Calu3 (cell line): ENCODE measurements around the gene HLA-DQB1. TPM values are rescaled to one million over a fixed set of nuclear protein-coding genes. Genes with fewer than 3 reads are reported as not detected.

Experiments used
- BruUV-seq: library from RNA; stranded (reverse); fragments of 400-500 nt; replicated peaks from 2 replicates; lab custom pipeline; 2021; lab: Mats Ljungman, UMichigan
- CTCF ChIA-PET: fragments of 300-600 bp; sonication (Branson Sonifier 250); formaldehyde crosslinking; loops from one replicate; lab custom pipeline; 2022; ENCODE audit warnings: antibody characterized with exemption; lab: Charles Lee
- DNase-seq: peaks from one replicate; pipeline ENCODE4 v3.0.0; 2022
- H3K27ac Mint-ChIP-seq: one replicate; pipeline ENCODE4 v1.8.0; 2022; ENCODE audit warnings: mixed read lengths; ENCODE audit not compliant: unreplicated experiment
- H3K27me3 Mint-ChIP-seq: one replicate; pipeline ENCODE4 v1.8.0; 2022; ENCODE audit warnings: mixed read lengths; ENCODE audit not compliant: unreplicated experiment
- H3K36me3 Mint-ChIP-seq: one replicate; pipeline ENCODE4 v1.8.0; 2022; ENCODE audit warnings: mild to moderate bottlenecking, moderate library complexity, mixed read lengths; ENCODE audit not compliant: insufficient read depth, unreplicated experiment
- H3K4me1 Mint-ChIP-seq: one replicate; pipeline ENCODE4 v1.8.0; 2022; ENCODE audit warnings: mild to moderate bottlenecking, low read depth, mixed read lengths; ENCODE audit not compliant: unreplicated experiment
- H3K4me3 Mint-ChIP-seq: one replicate; pipeline ENCODE4 v1.8.0; 2022; ENCODE audit warnings: mild to moderate bottlenecking, low read depth, moderate library complexity, mixed read lengths; ENCODE audit not compliant: unreplicated experiment
- H3K9me3 Mint-ChIP-seq: one replicate; pipeline ENCODE4 v1.8.0; 2022; ENCODE audit warnings: low read depth, mixed read lengths; ENCODE audit not compliant: unreplicated experiment
- intact Hi-C: fragments of 100-400 bp; cut with micrococcal nuclease; formaldehyde crosslinking; loops from one replicate; pipeline ENCODE4 v1.10.0; 2022; ENCODE audit not compliant: unreplicated experiment
- total RNA-seq: library from RNA; stranded (reverse); gene quantifications from 2 replicates; pipeline ENCODE4 v1.2.3, GENCODE V29; 2022
- TF ChIP-seq, protein P1 (sequence below): fragments of 200-600 bp; IDR thresholded peaks from one replicate; pipeline ENCODE4 v1.8.0; 2022; ENCODE audit warnings: antibody characterized with exemption; ENCODE audit not compliant: unreplicated experiment

The HLA-DQB1 gene
- total RNA-seq, 1 experiment from 2014 or later = 190 TPM

DNA sequence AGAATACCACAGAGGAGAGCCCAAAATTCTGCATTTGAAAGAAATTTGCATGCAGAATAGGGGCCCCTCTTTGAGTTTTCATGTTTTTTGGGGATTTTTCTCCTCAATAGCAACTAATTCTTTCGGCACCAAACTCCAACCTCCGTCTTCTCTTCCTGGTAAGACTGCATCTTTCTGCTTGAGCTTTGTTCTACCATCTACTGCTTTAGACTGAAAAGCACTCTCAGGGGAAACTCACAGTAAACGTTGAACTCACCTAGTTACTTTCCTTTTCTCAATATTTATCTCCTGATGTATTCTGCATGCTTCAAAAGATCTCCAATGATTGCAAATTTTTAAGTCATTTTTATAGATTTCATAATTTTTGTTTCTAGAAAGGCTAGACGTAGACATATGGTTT lies 36.9 kb upstream of the HLA-DQB1 start:
- intact Hi-C loops = loop anchor here (5.0 kb wide), 2 partner anchors 84 to 456 kb away; no protein-coding TSS in a partner anchor
- Mint-ChIP-seq H3K4me1 (peaks cover 8% of the 10 kb centered on the region), H3K36me3 (no peaks in the 10 kb centered on the region), H3K27me3 (peaks cover 64% of the 10 kb centered on the region), H3K27ac (no peak overlapping the region), H3K4me3 (no peak overlapping the region), H3K9me3 (peaks cover 3% of the 10 kb centered on the region)
- CTCF ChIA-PET = interaction anchor here (2.5 kb wide), 1 partner anchor 82 kb away, joined by 9 read pairs; no protein-coding TSS in a partner anchor
- no peak for DNase-seq
- TF ChIP-seq, protein P1, sequence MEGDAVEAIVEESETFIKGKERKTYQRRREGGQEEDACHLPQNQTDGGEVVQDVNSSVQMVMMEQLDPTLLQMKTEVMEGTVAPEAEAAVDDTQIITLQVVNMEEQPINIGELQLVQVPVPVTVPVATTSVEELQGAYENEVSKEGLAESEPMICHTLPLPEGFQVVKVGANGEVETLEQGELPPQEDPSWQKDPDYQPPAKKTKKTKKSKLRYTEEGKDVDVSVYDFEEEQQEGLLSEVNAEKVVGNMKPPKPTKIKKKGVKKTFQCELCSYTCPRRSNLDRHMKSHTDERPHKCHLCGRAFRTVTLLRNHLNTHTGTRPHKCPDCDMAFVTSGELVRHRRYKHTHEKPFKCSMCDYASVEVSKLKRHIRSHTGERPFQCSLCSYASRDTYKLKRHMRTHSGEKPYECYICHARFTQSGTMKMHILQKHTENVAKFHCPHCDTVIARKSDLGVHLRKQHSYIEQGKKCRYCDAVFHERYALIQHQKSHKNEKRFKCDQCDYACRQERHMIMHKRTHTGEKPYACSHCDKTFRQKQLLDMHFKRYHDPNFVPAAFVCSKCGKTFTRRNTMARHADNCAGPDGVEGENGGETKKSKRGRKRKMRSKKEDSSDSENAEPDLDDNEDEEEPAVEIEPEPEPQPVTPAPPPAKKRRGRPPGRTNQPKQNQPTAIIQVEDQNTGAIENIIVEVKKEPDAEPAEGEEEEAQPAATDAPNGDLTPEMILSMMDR = no peak
- no TSS peak for BruUV-seq

DNA sequence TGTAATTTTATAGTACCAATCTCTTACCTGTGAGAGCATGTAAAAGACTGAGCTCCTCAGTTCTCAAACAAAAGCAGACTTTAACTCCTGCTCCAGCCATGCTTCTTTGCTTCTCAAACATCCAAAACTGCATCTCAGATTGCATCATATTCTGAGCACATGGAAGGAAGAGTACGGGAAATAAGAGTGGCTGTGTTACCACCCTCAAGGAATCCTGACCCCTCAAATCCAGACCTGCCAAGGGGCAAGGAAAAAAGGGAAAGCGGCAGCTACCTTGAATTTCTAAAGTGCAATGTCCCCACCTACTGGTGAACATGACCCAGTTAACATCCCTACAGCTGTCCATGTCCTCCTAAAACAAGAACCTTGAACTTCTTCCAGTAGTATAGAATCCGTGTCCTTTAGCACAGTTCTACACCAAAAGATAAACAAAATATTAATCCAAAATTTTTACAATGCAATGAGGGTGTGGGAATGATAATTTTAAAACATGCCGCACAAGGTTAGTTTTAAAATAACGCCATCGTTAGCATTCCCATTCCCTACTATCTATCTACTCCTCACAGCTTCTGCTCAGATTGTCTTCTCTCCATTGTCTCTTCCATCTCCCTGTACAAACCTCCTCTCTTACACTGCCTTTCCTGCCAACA lies 34.1 kb upstream of the HLA-DQB1 start:
- Mint-ChIP-seq H3K4me3 (no peak overlapping the region), H3K27ac (no peak overlapping the region), H3K36me3 (no peaks in the 10 kb centered on the region), H3K4me1 (peaks cover 8% of the 10 kb centered on the region), H3K27me3 (peaks cover 91% of the 10 kb centered on the region), H3K9me3 (peaks cover 3% of the 10 kb centered on the region)
- DNase-seq = peak; percentile 69
- no TSS peak for BruUV-seq
- TF ChIP-seq, protein P1 = peak; percentile 85
- intact Hi-C loops = loop anchor here (1.0 to 5.0 kb wide), 4 partner anchors 87 to 453 kb away; no protein-coding TSS in a partner anchor
- CTCF ChIA-PET = interaction anchor here (0.8 to 1.6 kb wide), 15 partner anchors 9 to 1327 kb away, joined by 3 to 22 read pairs (median 5); partner anchors contain the start of gene BTNL2

DNA sequence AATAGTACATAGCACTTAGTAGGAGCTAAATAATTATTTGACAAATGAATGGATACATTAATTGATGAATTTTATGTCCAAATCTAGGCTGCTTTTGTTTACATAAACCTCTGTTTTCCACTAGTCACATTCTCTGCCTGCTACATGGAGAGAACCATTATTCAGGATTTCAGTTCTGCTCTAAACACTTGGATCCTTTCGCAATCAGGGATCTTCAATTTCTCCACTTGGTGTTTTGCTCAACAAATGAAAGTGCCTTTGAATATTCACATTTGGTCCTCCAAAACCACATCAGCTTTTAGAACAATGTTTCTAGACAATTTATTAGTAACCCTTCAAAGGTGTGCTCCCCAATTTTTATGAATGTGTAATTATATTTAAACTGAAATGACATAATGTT lies 30.6 kb upstream of the HLA-DQB1 start:
- no TSS peak for BruUV-seq
- CTCF ChIA-PET = interaction anchor here (1.1 kb wide), 1 partner anchor 283 kb away, joined by 3 read pairs; no protein-coding TSS in a partner anchor
- no peak overlapping the region for H3K4me3 Mint-ChIP-seq
- peaks cover 8% of the 10 kb centered on the region for H3K4me1 Mint-ChIP-seq
- intact Hi-C loops = no loop called here
- H3K36me3 Mint-ChIP-seq = no peaks in the 10 kb centered on the region
- H3K27me3 Mint-ChIP-seq = peaks cover 87% of the 10 kb centered on the region
- TF ChIP-seq, protein P1 = no peak
- no peak overlapping the region for H3K27ac Mint-ChIP-seq
- no peak for DNase-seq
- H3K9me3 Mint-ChIP-seq = no peaks in the 10 kb centered on the region

DNA sequence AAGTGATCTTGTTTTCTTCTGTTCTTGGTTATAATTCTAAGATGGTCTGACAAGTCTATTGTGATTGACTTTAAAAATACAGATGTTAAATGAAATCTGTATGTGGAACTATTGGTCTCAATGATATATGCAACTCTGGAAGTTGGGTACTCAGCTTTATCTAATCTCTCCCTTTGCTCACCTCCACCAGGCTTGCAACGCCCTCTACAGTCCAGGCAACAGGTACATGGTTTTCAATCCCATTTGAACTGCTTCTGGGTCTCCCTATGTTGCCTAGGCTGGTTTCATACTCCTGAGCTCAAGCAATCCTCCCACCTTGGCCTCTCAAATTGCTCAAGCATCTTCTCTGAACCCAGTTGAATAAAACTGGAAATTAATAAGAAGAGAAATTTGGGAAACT lies 25.6 kb upstream of the HLA-DQB1 start:
- Mint-ChIP-seq H3K4me3 (no peak overlapping the region), H3K4me1 (no peaks in the 10 kb centered on the region), H3K9me3 (no peaks in the 10 kb centered on the region), H3K27me3 (peaks cover 75% of the 10 kb centered on the region), H3K27ac (no peak overlapping the region), H3K36me3 (no peaks in the 10 kb centered on the region)
- peak; percentile 81 for DNase-seq
- TF ChIP-seq, protein P1 = peak; percentile 83
- BruUV-seq = no TSS peak
- CTCF ChIA-PET = interaction anchor here (0.5 to 1.7 kb wide), 13 partner anchors 8 to 449 kb away, joined by 3 to 21 read pairs (median 4); partner anchors contain the start of gene HLA-DQB1
- intact Hi-C loops = loop anchor here (1.0 to 2.0 kb wide), 2 partner anchors 70 to 259 kb away; no protein-coding TSS in a partner anchor
